ENCODE measurements around the gene NPHS1. TPM values are rescaled to one million over a fixed set of nuclear protein-coding genes. Genes with fewer than 3 reads are reported as not detected.

Gene NPHS1
- total and polyA plus RNA-seq, 9 of the 15 experiments (the other 6 are each of a cell fraction or from before 2014, with no cell fraction given), result 0.01 to 0.28 (median 0.14) TPM; not detected in 5

DNA sequence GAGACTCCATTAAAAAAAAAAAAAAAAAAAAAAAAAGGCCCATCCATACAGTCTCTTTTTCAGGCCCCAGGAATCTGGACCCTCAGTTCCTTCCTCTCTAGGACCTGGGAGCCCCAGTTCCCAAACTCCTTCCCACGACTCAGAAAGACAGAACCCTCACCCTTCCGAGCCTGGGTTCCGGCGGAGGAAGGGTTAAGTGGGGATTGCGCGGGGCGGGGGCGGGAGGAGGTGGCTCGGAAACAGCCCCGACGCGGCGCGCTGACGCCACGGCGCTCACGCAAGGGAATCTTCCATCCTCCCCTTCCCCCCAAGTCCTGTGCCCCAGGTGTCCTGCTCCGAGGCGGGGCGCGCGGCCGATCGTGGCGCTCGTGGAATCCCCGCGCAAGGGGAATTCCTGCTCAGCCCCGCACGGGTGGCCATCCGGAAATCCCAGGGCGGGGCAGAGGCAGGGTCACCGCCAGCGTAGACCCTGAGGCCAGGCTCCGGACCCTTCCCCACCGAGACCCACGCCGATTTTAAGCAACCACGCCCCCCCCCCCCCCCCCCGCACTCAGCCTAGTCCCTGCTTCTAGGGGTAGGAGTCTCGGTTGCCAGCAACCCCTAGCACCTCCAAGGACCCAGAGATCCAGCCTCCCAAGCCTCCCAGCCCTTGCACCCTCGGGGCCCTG, 47.4 kb upstream of the NPHS1 start (continued):
- TF ChIP-seq, protein P1, sequence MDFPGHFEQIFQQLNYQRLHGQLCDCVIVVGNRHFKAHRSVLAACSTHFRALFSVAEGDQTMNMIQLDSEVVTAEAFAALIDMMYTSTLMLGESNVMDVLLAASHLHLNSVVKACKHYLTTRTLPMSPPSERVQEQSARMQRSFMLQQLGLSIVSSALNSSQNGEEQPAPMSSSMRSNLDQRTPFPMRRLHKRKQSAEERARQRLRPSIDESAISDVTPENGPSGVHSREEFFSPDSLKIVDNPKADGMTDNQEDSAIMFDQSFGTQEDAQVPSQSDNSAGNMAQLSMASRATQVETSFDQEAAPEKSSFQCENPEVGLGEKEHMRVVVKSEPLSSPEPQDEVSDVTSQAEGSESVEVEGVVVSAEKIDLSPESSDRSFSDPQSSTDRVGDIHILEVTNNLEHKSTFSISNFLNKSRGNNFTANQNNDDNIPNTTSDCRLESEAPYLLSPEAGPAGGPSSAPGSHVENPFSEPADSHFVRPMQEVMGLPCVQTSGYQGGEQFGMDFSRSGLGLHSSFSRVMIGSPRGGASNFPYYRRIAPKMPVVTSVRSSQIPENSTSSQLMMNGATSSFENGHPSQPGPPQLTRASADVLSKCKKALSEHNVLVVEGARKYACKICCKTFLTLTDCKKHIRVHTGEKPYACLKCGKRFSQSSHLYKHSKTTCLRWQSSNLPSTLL (IDR thresholded peaks at IDR 0.05), result no peak
- 0 out of 2 replicates have a peak, but pooled peaks have one; percentile 22 for TF ChIP-seq LCOR (CRISPR knock-in tag; IDR thresholded peaks at IDR 0.05)
- TF ChIP-seq MAZ (CRISPR knock-in tag; conservative IDR thresholded peaks at IDR 0.05 in 1 of 2, IDR thresholded peaks at IDR 0.05 in 1 of 2), result peak; percentile 89 to 93
- TF ChIP-seq DIDO1 (tag; IDR thresholded peaks at IDR 0.05; ENCODE audit: low read depth), result 0 out of 2 replicates have a peak, but pooled peaks have one; percentile 23
- 0 out of 2 replicates have a peak, but pooled peaks have one; percentile 37 for TF ChIP-seq EP300 (IDR thresholded peaks at IDR 0.05; ENCODE audit: low read length)
- 0 out of 2 replicates have a peak, but pooled peaks have one; percentile 64 for TF ChIP-seq TARDBP (IDR thresholded peaks at IDR 0.05)
- TF ChIP-seq GATAD2A (IDR thresholded peaks at IDR 0.05), result peak; percentile 82
- TF ChIP-seq, protein P2, sequence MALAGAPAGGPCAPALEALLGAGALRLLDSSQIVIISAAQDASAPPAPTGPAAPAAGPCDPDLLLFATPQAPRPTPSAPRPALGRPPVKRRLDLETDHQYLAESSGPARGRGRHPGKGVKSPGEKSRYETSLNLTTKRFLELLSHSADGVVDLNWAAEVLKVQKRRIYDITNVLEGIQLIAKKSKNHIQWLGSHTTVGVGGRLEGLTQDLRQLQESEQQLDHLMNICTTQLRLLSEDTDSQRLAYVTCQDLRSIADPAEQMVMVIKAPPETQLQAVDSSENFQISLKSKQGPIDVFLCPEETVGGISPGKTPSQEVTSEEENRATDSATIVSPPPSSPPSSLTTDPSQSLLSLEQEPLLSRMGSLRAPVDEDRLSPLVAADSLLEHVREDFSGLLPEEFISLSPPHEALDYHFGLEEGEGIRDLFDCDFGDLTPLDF (CRISPR knock-in tag; IDR thresholded peaks at IDR 0.05), result no peak
- no peak for TF ChIP-seq XRCC3 (IDR thresholded peaks at IDR 0.05)
- TF ChIP-seq, protein P3, sequence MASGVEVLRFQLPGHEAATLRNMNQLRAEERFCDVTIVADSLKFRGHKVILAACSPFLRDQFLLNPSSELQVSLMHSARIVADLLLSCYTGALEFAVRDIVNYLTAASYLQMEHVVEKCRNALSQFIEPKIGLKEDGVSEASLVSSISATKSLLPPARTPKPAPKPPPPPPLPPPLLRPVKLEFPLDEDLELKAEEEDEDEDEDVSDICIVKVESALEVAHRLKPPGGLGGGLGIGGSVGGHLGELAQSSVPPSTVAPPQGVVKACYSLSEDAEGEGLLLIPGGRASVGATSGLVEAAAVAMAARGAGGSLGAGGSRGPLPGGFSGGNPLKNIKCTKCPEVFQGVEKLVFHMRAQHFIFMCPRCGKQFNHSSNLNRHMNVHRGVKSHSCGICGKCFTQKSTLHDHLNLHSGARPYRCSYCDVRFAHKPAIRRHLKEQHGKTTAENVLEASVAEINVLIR (CRISPR knock-in tag; IDR thresholded peaks at IDR 0.05), result peak; percentile 58; the same call in 1 of the 2 replicates
- TF ChIP-seq, protein P4, sequence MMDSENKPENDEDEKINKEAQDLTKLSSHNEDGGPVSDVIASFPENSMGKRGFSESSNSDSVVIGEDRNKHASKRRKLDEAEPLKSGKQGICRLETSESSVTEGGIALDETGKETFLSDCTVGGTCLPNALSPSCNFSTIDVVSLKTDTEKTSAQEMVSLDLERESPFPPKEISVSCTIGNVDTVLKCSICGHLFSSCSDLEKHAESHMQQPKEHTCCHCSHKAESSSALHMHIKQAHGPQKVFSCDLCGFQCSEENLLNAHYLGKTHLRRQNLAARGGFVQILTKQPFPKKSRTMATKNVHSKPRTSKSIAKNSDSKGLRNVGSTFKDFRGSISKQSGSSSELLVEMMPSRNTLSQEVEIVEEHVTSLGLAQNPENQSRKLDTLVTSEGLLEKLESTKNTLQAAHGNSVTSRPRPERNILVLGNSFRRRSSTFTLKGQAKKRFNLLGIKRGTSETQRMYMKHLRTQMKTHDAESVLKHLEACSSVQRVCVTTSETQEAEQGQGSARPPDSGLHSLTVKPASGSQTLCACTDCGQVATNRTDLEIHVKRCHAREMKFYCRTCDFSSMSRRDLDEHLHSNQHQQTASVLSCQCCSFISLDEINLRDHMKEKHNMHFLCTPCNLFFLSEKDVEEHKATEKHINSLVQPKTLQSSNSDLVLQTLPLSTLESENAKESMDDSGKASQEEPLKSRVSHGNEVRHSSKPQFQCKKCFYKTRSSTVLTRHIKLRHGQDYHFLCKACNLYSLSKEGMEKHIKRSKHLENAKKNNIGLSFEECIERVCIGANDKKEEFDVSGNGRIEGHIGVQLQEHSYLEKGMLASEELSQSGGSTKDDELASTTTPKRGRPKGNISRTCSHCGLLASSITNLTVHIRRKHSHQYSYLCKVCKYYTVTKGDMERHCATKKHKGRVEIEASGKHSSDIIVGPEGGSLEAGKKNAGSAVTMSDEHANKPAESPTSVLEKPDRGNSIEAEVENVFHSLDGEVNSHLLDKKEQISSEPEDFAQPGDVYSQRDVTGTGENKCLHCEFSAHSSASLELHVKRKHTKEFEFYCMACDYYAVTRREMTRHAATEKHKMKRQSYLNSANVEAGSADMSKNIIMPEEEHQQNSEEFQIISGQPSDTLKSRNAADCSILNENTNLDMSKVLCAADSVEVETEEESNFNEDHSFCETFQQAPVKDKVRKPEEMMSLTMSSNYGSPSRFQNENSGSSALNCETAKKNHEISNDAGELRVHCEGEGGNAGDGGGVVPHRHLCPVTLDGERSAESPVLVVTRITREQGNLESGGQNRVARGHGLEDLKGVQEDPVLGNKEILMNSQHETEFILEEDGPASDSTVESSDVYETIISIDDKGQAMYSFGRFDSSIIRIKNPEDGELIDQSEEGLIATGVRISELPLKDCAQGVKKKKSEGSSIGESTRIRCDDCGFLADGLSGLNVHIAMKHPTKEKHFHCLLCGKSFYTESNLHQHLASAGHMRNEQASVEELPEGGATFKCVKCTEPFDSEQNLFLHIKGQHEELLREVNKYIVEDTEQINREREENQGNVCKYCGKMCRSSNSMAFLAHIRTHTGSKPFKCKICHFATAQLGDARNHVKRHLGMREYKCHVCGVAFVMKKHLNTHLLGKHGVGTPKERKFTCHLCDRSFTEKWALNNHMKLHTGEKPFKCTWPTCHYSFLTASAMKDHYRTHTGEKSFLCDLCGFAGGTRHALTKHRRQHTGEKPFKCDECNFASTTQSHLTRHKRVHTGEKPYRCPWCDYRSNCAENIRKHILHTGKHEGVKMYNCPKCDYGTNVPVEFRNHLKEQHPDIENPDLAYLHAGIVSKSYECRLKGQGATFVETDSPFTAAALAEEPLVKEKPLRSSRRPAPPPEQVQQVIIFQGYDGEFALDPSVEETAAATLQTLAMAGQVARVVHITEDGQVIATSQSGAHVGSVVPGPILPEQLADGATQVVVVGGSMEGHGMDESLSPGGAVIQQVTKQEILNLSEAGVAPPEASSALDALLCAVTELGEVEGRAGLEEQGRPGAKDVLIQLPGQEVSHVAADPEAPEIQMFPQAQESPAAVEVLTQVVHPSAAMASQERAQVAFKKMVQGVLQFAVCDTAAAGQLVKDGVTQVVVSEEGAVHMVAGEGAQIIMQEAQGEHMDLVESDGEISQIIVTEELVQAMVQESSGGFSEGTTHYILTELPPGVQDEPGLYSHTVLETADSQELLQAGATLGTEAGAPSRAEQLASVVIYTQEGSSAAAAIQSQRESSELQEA (IDR thresholded peaks at IDR 0.05; ENCODE audit: low read depth), result no peak
- TF ChIP-seq ATF1 (CRISPR knock-in tag; IDR thresholded peaks at IDR 0.05), result no peak
- peak; percentile 87 for TF ChIP-seq ATF1 (tag; IDR thresholded peaks at IDR 0.05)
- no peak for TF ChIP-seq ZNF77 (CRISPR knock-in tag; IDR thresholded peaks at IDR 0.05)
- 0 out of 2 replicates have a peak, but pooled peaks have one; percentile 19 for TF ChIP-seq JUN (IDR thresholded peaks at IDR 0.05; ENCODE audit: borderline replicate concordance, low read depth, low read length)
- no peak for TF ChIP-seq JUN (CRISPR knock-in tag; IDR thresholded peaks at IDR 0.05; ENCODE audit: borderline replicate concordance)
- TF ChIP-seq NFATC3 (IDR thresholded peaks at IDR 0.05), result 0 out of 2 replicates have a peak, but pooled peaks have one; percentile 26

Data from K562 (cell line).